22Rv1 (cell line): ENCODE results near the gene INHA.

Source experiments
- H3K27ac ChIP-seq: fragments of 450-650 bp; 2 replicates; pipeline ENCODE4 v1.5.1; 2017
- CTCF ChIP-seq: fragments of 450-650 bp; IDR thresholded peaks from 2 replicates; pipeline ENCODE4 v1.5.1; 2017; ENCODE audit warnings: mild to moderate bottlenecking
- ZFX ChIP-seq: fragments of 450-650 bp; IDR thresholded peaks from 2 replicates; pipeline ENCODE4 v1.6.1; 2017; ENCODE audit warnings: antibody characterized with exemption, borderline replicate concordance

Gene INHA

DNA sequence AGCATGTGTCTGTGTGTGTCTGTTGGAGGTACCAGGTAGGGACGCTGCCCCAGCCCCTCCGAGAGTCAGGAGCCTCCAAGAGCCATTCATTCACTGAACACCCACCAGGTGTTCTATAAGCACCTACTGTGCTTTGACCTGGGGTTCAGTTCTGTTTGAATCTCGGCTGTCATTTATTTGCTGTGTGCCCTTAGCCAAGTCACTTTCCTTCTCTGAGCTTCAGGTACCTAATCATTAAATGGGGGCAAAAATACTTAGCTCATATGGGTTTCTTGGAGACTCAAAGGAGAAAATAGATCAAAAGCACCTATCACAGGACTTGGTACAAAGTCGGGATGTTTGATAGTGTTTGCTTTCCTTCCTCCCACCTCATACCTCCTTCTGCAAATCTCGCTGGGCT is 44.6 kb upstream of the INHA start:
- no peak overlapping the region for H3K27ac ChIP-seq
- TF ChIP-seq ZFX (no peak), CTCF (no peak)

GRCh38 chr2:219530048-219530963 is 41.8 kb upstream of the INHA start:
- TF ChIP-seq ZFX: no peak
- TF ChIP-seq CTCF: peak; percentile 91
- no peak overlapping the region for H3K27ac ChIP-seq

- no peak overlapping the region for H3K27ac ChIP-seq
- TF ChIP-seq CTCF: no peak
- TF ChIP-seq ZFX: no peak
Measured at GRCh38 chr2:219531639-219532377, 40.3 kb upstream of the INHA start.

- no peak overlapping the region for H3K27ac ChIP-seq
- TF ChIP-seq ZFX (no peak), CTCF (no peak)
Measured at GRCh38 chr2:219532378-219532649, 39.8 kb upstream of the INHA start.

GRCh38 chr2:219533930-219534661 is 38.0 kb upstream of the INHA start:
- TF ChIP-seq ZFX: no peak
- TF ChIP-seq CTCF: no peak
- no peak overlapping the region for H3K27ac ChIP-seq

DNA sequence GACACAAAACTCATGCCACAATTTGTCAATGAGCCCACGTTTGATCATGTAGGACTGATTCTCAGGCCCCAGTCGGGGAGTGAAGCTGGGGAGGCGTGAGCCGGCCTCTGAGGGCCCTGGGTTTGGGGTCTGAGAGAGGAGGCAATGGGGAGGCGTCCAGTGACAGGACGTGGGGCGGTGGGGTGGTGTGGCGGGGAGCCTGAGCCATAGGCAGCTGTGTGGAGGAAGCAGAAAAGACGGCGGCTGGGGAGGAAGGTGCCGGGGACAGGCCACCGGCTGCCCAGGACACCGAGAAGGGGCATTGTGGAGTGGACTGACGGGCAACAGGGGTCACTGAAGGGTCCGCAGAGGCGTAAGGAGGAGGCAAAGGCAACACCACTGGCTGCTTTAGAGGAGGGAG is 35.7 kb upstream of the INHA start:
- TF ChIP-seq CTCF (no peak), ZFX (no peak)
- H3K27ac ChIP-seq: no peak overlapping the region
